HG02623 (cell line): ENCODE results near the gene CD180.

ENCODE experiments used
- ATAC-seq: cut with Tn5 transposase; IDR thresholded peaks from one replicate; pipeline ENCODE4 v1.9.1; 2021; ENCODE audit warnings: moderate library complexity; ENCODE audit not compliant: unreplicated experiment

The CD180 gene

GRCh38 chr5:67214036-67214435, 17.4 kb upstream of the CD180 start:
- ATAC-seq: no peak

- ATAC-seq: no peak
Observed at GRCh38 chr5:67211926-67212325, 15.3 kb upstream of the CD180 start.

- peak; percentile 24 for ATAC-seq
Observed at GRCh38 chr5:67209141-67209771, 12.7 kb upstream of the CD180 start.

- ATAC-seq: no peak
Observed at GRCh38 chr5:67208403-67208802, 11.8 kb upstream of the CD180 start.

GRCh38 chr5:67206929-67207328, 10.3 kb upstream of the CD180 start:
- peak; percentile 73 for ATAC-seq

- ATAC-seq: no peak
Observed at GRCh38 chr5:67206461-67206860, 9.9 kb upstream of the CD180 start.

- ATAC-seq: no peak
Observed at GRCh38 chr5:67205981-67206380, 9.4 kb upstream of the CD180 start.

GRCh38 chr5:67204821-67205220, 8.2 kb upstream of the CD180 start:
- ATAC-seq: no peak

GRCh38 chr5:67203701-67204074, 7.1 kb upstream of the CD180 start:
- no peak for ATAC-seq

- ATAC-seq: no peak
Observed at GRCh38 chr5:67202828-67203227, 6.2 kb upstream of the CD180 start.

GRCh38 chr5:67201897-67202549, 5.4 kb upstream of the CD180 start:
- ATAC-seq: no peak

GRCh38 chr5:67200809-67201562, 4.4 kb upstream of the CD180 start:
- ATAC-seq: peak; percentile 28

GRCh38 chr5:67199859-67200258, 3.3 kb upstream of the CD180 start:
- ATAC-seq: no peak

GRCh38 chr5:67198917-67199316, 2.3 kb upstream of the CD180 start:
- ATAC-seq: no peak

- ATAC-seq: no peak
Observed at GRCh38 chr5:67197536-67197935, 937 bp upstream of the CD180 start.

- peak; percentile 38 for ATAC-seq
Observed at GRCh38 chr5:67195406-67196275, 958 bp downstream of the CD180 start.

GRCh38 chr5:67194166-67194565, 2.4 kb downstream of the CD180 start:
- no peak for ATAC-seq

GRCh38 chr5:67193439-67193807, 3.2 kb downstream of the CD180 start:
- no peak for ATAC-seq

GRCh38 chr5:67192719-67193438, 3.7 kb downstream of the CD180 start:
- ATAC-seq: peak; percentile 28

GRCh38 chr5:67190861-67191260, 5.7 kb downstream of the CD180 start:
- ATAC-seq: no peak

- no peak for ATAC-seq
Observed at GRCh38 chr5:67190410-67190809, 6.2 kb downstream of the CD180 start.
